ENCODE measurements around the gene PLCD4. TPM values are rescaled to one million over a fixed set of nuclear protein-coding genes. Genes with fewer than 3 reads are reported as not detected.

PLCD4 gene
- total RNA-seq, 4 donors from 2014 or later = 21.6 to 60.9 (median 43.7) TPM

- Histone ChIP-seq H3K27ac (peak overlapping the region in 1 of 4 donors; percentile 18), H3K4me3 (no peak overlapping the region), H3K4me1 (no peaks in the 10 kb centered on the region), H3K9me3 (no peaks in the 10 kb centered on the region), H3K27me3 (no peaks in the 10 kb centered on the region), H3K36me3 (peaks cover 3 to 95% of the 10 kb centered on the region in 2 donors)
- intact Hi-C loops (cut with DNase I; ENCODE audit: low total_unique reads) = no loop called here
- TF ChIP-seq POLR2A (IDR thresholded peaks at IDR 0.05) (no peak), CTCF (IDR thresholded peaks at IDR 0.05 in 4 of 5, conservative IDR thresholded peaks at IDR 0.05 in 1 of 5) (no peak)
- ATAC-seq (no peak), DNase-seq (no peak)
- in situ Hi-C loops (cut with MboI; ENCODE audit: low sequenced_read_pairs in 4 of 4) = no loop called here
Observed at GRCh38 chr2:218648787-218649100, 41.0 kb downstream of the PLCD4 start.

- Histone ChIP-seq H3K27me3 (no peaks in the 10 kb centered on the region), H3K36me3 (peaks cover 0 to 56% of the 10 kb centered on the region in 2 donors), H3K27ac (peak overlapping the region; percentile 95 to 98 (median 97)), H3K4me1 (peaks cover 46% of the 10 kb centered on the region in 2 donors), H3K9me3 (no peaks in the 10 kb centered on the region), H3K4me3 (peak overlapping the region in 2 of 4 donors; percentile 24 to 33)
- intact Hi-C loops (cut with DNase I; ENCODE audit: low total_unique reads) (loop anchor here (5.0 kb wide), 4 partner anchors 48 to 363 kb away; partner anchors contain the start of genes CTDSP1, PLCD4, PRKAG3 and TMBIM1), in situ Hi-C loops (cut with MboI; ENCODE audit: low sequenced_read_pairs in 4 of 4) (loop anchor here in 3 of 4 donors (25.0 kb wide), 3 partner anchors 243 to 732 kb away; partner anchors contain the start of genes TMBIM1 (in 3 of the 3), VIL1 (in 2 of the 3) and DNPEP (in 1 of the 3))
- no peak for TF ChIP-seq CTCF (IDR thresholded peaks at IDR 0.05 in 4 of 5, conservative IDR thresholded peaks at IDR 0.05 in 1 of 5)
- ATAC-seq (peak; percentile 87 to 91), DNase-seq (peak; percentile 79 to 93)
Observed at GRCh38 chr2:218655751-218656150, 48.1 kb downstream of the PLCD4 start.

- no peak for ATAC-seq
- peaks cover 0 to 47% of the 10 kb centered on the region in 2 donors for H3K36me3 ChIP-seq
- intact Hi-C loops (cut with DNase I; ENCODE audit: low total_unique reads) (loop anchor here (1.0 to 5.0 kb wide), 7 partner anchors 14 to 366 kb away; partner anchors contain the start of genes CNOT9, CTDSP1, PLCD4 and PRKAG3), in situ Hi-C loops (cut with MboI; ENCODE audit: low sequenced_read_pairs in 4 of 4) (loop anchor here in 3 of 4 donors (25.0 kb wide), 3 partner anchors 246 to 729 kb away; partner anchors contain the start of genes TMBIM1 (in 3 of the 3), VIL1 (in 2 of the 3) and DNPEP (in 1 of the 3))
- peak overlapping the region; percentile 95 to 98 (median 97) for H3K27ac ChIP-seq
- H3K9me3 ChIP-seq = no peaks in the 10 kb centered on the region
- H3K27me3 ChIP-seq = no peaks in the 10 kb centered on the region
- DNase-seq = no peak
- TF ChIP-seq CTCF (IDR thresholded peaks at IDR 0.05 in 4 of 5, conservative IDR thresholded peaks at IDR 0.05 in 1 of 5) (no peak), POLR2A (IDR thresholded peaks at IDR 0.05) (no peak)
- peak overlapping the region; percentile 76 to 93 (median 84) for H3K4me3 ChIP-seq
- peaks cover 46% of the 10 kb centered on the region in 2 donors for H3K4me1 ChIP-seq
Observed at GRCh38 chr2:218658671-218659257, 51.1 kb downstream of the PLCD4 start.

GRCh38 chr2:218659258-218659987 lies 51.7 kb downstream of the PLCD4 start, which contains the start of the genes BCS1L and ZNF142:
Gene BCS1L (plus strand): TSS chr2:218659683. CDS start chr2:218660988, 1,305 bp downstream.
Gene ZNF142 (minus strand): TSS chr2:218659623. CDS start chr2:218656429, 3,194 bp downstream.
- Histone ChIP-seq H3K36me3 (peaks cover 0 to 47% of the 10 kb centered on the region in 2 donors), H3K4me3 (peak within 1 kb of the TSS; percentile 76 to 93 (median 84)), H3K4me1 (peaks cover 41 to 45% of the 10 kb centered on the region in 2 donors), H3K27ac (peak within 1 kb of the TSS; percentile 95 to 98 (median 97)), H3K9me3 (no peaks in the 10 kb centered on the region), H3K27me3 (no peaks in the 10 kb centered on the region)
- TF ChIP-seq CTCF (IDR thresholded peaks at IDR 0.05 in 4 of 5, conservative IDR thresholded peaks at IDR 0.05 in 1 of 5) (no peak), POLR2A (IDR thresholded peaks at IDR 0.05) (peak; percentile 89 to 90)
- in situ Hi-C loops (cut with MboI; ENCODE audit: low sequenced_read_pairs in 4 of 4) (loop anchor here in 3 of 4 donors (25.0 kb wide), 3 partner anchors 247 to 728 kb away; partner anchors contain the start of genes TMBIM1 (in 3 of the 3), VIL1 (in 2 of the 3) and DNPEP (in 1 of the 3)), intact Hi-C loops (cut with DNase I; ENCODE audit: low total_unique reads) (loop anchor here (1.0 to 5.0 kb wide), 7 partner anchors 13 to 367 kb away; partner anchors contain the start of genes CNOT9, CTDSP1, PLCD4 and PRKAG3)
- peak; percentile 73 to 77 for ATAC-seq
- peak; percentile 91 to 92 for DNase-seq

All from gastrocnemius medialis (tissue), 4 donors.